ENCODE data around the gene KCNQ5.

GRCh38 chr6:72999995-73000394 is 378.1 kb downstream of the KCNQ5 start:
- TF ChIP-seq, protein P1, sequence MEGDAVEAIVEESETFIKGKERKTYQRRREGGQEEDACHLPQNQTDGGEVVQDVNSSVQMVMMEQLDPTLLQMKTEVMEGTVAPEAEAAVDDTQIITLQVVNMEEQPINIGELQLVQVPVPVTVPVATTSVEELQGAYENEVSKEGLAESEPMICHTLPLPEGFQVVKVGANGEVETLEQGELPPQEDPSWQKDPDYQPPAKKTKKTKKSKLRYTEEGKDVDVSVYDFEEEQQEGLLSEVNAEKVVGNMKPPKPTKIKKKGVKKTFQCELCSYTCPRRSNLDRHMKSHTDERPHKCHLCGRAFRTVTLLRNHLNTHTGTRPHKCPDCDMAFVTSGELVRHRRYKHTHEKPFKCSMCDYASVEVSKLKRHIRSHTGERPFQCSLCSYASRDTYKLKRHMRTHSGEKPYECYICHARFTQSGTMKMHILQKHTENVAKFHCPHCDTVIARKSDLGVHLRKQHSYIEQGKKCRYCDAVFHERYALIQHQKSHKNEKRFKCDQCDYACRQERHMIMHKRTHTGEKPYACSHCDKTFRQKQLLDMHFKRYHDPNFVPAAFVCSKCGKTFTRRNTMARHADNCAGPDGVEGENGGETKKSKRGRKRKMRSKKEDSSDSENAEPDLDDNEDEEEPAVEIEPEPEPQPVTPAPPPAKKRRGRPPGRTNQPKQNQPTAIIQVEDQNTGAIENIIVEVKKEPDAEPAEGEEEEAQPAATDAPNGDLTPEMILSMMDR (tag by site-specific recombination; IDR thresholded peaks at IDR 0.05): no peak
- TF ChIP-seq, protein P2, sequence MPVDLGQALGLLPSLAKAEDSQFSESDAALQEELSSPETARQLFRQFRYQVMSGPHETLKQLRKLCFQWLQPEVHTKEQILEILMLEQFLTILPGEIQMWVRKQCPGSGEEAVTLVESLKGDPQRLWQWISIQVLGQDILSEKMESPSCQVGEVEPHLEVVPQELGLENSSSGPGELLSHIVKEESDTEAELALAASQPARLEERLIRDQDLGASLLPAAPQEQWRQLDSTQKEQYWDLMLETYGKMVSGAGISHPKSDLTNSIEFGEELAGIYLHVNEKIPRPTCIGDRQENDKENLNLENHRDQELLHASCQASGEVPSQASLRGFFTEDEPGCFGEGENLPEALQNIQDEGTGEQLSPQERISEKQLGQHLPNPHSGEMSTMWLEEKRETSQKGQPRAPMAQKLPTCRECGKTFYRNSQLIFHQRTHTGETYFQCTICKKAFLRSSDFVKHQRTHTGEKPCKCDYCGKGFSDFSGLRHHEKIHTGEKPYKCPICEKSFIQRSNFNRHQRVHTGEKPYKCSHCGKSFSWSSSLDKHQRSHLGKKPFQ (tag by site-specific recombination; IDR thresholded peaks at IDR 0.05): no peak
- TF ChIP-seq, protein P3, sequence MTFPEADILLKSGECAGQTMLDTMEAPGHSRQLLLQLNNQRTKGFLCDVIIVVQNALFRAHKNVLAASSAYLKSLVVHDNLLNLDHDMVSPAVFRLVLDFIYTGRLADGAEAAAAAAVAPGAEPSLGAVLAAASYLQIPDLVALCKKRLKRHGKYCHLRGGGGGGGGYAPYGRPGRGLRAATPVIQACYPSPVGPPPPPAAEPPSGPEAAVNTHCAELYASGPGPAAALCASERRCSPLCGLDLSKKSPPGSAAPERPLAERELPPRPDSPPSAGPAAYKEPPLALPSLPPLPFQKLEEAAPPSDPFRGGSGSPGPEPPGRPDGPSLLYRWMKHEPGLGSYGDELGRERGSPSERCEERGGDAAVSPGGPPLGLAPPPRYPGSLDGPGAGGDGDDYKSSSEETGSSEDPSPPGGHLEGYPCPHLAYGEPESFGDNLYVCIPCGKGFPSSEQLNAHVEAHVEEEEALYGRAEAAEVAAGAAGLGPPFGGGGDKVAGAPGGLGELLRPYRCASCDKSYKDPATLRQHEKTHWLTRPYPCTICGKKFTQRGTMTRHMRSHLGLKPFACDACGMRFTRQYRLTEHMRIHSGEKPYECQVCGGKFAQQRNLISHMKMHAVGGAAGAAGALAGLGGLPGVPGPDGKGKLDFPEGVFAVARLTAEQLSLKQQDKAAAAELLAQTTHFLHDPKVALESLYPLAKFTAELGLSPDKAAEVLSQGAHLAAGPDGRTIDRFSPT (tag by site-specific recombination; IDR thresholded peaks at IDR 0.05): no peak
- TF ChIP-seq, protein P4, sequence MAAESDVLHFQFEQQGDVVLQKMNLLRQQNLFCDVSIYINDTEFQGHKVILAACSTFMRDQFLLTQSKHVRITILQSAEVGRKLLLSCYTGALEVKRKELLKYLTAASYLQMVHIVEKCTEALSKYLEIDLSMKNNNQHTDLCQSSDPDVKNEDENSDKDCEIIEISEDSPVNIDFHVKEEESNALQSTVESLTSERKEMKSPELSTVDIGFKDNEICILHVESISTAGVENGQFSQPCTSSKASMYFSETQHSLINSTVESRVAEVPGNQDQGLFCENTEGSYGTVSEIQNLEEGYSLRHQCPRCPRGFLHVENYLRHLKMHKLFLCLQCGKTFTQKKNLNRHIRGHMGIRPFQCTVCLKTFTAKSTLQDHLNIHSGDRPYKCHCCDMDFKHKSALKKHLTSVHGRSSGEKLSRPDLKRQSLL (tag by site-specific recombination; IDR thresholded peaks at IDR 0.05): no peak
- TF ChIP-seq ZNF473 (tag by site-specific recombination; IDR thresholded peaks at IDR 0.05): no peak
- no peak for TF ChIP-seq ZNF121 (tag by site-specific recombination; IDR thresholded peaks at IDR 0.05)
- TF ChIP-seq, protein P5, sequence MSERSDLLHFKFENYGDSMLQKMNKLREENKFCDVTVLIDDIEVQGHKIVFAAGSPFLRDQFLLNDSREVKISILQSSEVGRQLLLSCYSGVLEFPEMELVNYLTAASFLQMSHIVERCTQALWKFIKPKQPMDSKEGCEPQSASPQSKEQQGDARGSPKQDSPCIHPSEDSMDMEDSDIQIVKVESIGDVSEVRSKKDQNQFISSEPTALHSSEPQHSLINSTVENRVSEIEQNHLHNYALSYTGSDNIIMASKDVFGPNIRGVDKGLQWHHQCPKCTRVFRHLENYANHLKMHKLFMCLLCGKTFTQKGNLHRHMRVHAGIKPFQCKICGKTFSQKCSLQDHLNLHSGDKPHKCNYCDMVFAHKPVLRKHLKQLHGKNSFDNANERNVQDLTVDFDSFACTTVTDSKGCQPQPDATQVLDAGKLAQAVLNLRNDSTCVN (tag by site-specific recombination; optimal IDR thresholded peaks at IDR 0.05): no peak
- TF ChIP-seq ZNF76 (tag by site-specific recombination; IDR thresholded peaks at IDR 0.05; ENCODE audit: borderline replicate concordance, low read depth): no peak
- no peak for TF ChIP-seq ZNF2 (tag by site-specific recombination; IDR thresholded peaks at IDR 0.05)

Measured in HEK293 (cell line).